Gastrocnemius medialis (tissue), 4 donors: Measurements from ENCODE around the gene FBXO42. TPM values are rescaled to one million over a fixed set of nuclear protein-coding genes. Genes with fewer than 3 reads are reported as not detected.

Source experiments
- ATAC-seq, 2 donors: fragments of 150-250 bp; one replicate each; pipeline ENCODE4 v1.9.1; 2016
- DNase-seq, 2 donors: peaks; one replicate each; pipeline ENCODE4 v3.0.0-alpha.2; 2019
- H3K27ac ChIP-seq, 4 donors: fragments of 200-600 bp; sonication (generic); 1 replicate in 1 of 4; 2 replicates in 3 of 4; pipeline ENCODE4 v1.5.1; 2016 to 2018; ENCODE audit warnings: mild to moderate bottlenecking in 2 of 4, moderate library complexity in 1 of 4
- H3K27me3 ChIP-seq, 3 donors: fragments of 200-600 bp; sonication (generic) in 2 of 3; 1 replicate in 1 of 3; 2 replicates in 2 of 3; pipeline versions ENCODE4 v1.5.1 to v1.6.0; 2016 to 2019; ENCODE audit warnings: mild to moderate bottlenecking in 1 of 3, moderate library complexity in 1 of 3
- H3K36me3 ChIP-seq, 2 donors: fragments of 200-600 bp; sonication (generic) in 1 of 2; one replicate each; pipeline ENCODE4 v1.5.1; 2017 to 2018
- H3K4me1 ChIP-seq, 2 donors: fragments of 200-600 bp; sonication (generic) in 1 of 2; one replicate each; pipeline ENCODE4 v1.5.1; 2016 to 2017; ENCODE audit warnings: mild to moderate bottlenecking in 2 of 2
- H3K4me3 ChIP-seq, 4 donors: fragments of 200-600 bp; sonication (generic) in 3 of 4; 1 replicate in 1 of 4; 2 replicates in 3 of 4; pipeline ENCODE4 v1.5.1; 2016 to 2019; ENCODE audit warnings: mild to moderate bottlenecking in 2 of 4
- H3K9me3 ChIP-seq, 3 donors: fragments of 200-600 bp; sonication (generic) in 2 of 3; 1 replicate in 1 of 3; 2 replicates in 2 of 3; pipeline ENCODE4 v1.5.1; 2016 to 2019
- CTCF ChIP-seq, 5 experiments: fragments of 450-650 bp in 3 of 5; fragments of 200-600 bp in 2 of 5; sonication (generic) in 2 of 5; IDR thresholded peaks in 4 of 5; conservative IDR thresholded peaks in 1 of 5; 1 replicate in 4 of 5; 2 replicates in 1 of 5; pipeline ENCODE4 v1.5.1; 2016 to 2019; ENCODE audit warnings: antibody characterized with exemption in 5 of 5, mild to moderate bottlenecking in 3 of 5, moderate library complexity in 3 of 5
- POLR2A ChIP-seq, 2 donors: fragments of 450-650 bp; IDR thresholded peaks; one replicate each; pipeline ENCODE4 v1.6.1; 2017; ENCODE audit warnings: antibody characterized with exemption in 2 of 2, mild to moderate bottlenecking in 2 of 2, moderate library complexity in 2 of 2
- in situ Hi-C, 4 donors: fragments of 200-750 bp; cut with MboI; loops; one replicate each; pipeline versions ENCODE4 v1.15.0 to v1.8.0; 2017; ENCODE audit warnings: low sequenced_read_pairs in 4 of 4
- intact Hi-C: fragments of 100-400 bp; cut with DNase I; formaldehyde crosslinking; loops from one replicate; pipeline ENCODE4 v1.15.1; 2023; ENCODE audit warnings: low total_unique reads
- total RNA-seq, 4 donors: library from RNA; depleted of rRNA; stranded (reverse); fragments of >200 nt; gene quantifications; one replicate each; pipeline versions ENCODE4 v1.1.0 to v1.2.3, GENCODE V29; 2016

The FBXO42 gene
- total RNA-seq, 4 donors from 2014 or later = 23.1 to 32.4 (median 27.2) TPM

DNA sequence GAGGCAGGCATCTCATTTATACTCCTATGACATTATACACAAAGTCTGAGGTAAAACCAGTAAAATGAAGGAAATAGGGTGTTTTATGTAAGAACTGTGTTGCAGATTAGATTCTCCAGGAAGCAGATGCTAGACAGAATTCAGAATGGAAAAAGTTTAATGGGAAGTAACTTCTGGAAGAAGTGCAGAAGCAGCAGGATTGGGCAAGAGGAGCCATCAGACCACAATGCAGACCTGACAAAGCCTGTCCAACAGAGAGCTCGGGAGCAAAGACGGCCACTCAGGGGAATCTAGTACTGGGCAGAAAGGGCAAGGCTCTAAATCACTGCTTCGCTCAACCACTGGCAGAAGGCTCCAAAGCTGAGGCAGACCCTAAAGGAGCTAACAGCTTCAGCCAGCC lies 33.7 kb downstream of the FBXO42 start:
- H3K27me3 ChIP-seq = no peaks in the 10 kb centered on the region
- H3K9me3 ChIP-seq = no peaks in the 10 kb centered on the region
- peaks cover 60 to 78% of the 10 kb centered on the region in 2 donors for H3K4me1 ChIP-seq
- intact Hi-C loops = no loop called here
- ATAC-seq (peak in 1 of 2 donors; percentile 86), DNase-seq (peak; percentile 21 to 47)
- H3K4me3 ChIP-seq = no peak overlapping the region
- H3K27ac ChIP-seq = peak overlapping the region in 2 of 4 donors; percentile 7 to 10
- H3K36me3 ChIP-seq = peaks cover 0 to 16% of the 10 kb centered on the region in 2 donors
- in situ Hi-C loops = no loop called here
- TF ChIP-seq POLR2A (IDR thresholded peaks at IDR 0.05) = no peak
- no peak for TF ChIP-seq CTCF (IDR thresholded peaks at IDR 0.05 in 4 of 5, conservative IDR thresholded peaks at IDR 0.05 in 1 of 5)

- TF ChIP-seq CTCF (IDR thresholded peaks at IDR 0.05 in 4 of 5, conservative IDR thresholded peaks at IDR 0.05 in 1 of 5) (no peak), POLR2A (IDR thresholded peaks at IDR 0.05) (no peak)
- H3K9me3 ChIP-seq = no peaks in the 10 kb centered on the region
- ATAC-seq (no peak), DNase-seq (no peak)
- H3K27me3 ChIP-seq = no peaks in the 10 kb centered on the region
- in situ Hi-C loops (no loop called here), intact Hi-C loops (no loop called here)
- peaks cover 40 to 51% of the 10 kb centered on the region in 2 donors for H3K4me1 ChIP-seq
- no peak overlapping the region for H3K4me3 ChIP-seq
- peak overlapping the region in 3 of 4 donors; percentile 1 to 6 (median 4) for H3K27ac ChIP-seq
- H3K36me3 ChIP-seq = peaks cover 2 to 37% of the 10 kb centered on the region in 2 donors
Observed at GRCh38 chr1:16315437-16315836, 36.8 kb downstream of the FBXO42 start.

DNA sequence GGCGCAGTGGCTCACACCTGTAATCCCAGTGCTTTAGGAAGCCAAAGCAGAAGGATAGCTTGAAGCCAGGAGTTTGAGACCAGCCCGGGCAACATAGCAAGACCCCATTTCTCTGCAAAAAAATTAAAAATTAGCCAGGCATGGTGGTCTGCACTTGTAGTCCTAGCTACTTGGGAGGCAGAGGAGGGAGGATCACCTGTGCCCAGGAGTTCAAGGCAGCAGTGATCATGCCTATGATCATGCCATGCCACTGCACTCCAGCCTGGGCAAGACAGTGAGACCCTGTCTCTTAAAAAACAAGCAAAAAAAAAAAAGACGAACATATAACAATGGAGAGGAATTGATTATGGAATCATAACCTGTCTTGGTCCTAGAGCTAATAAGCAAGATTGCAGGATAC lies 45.1 kb downstream of the FBXO42 start:
- H3K4me1 ChIP-seq = no peaks in the 10 kb centered on the region
- TF ChIP-seq CTCF (IDR thresholded peaks at IDR 0.05 in 4 of 5, conservative IDR thresholded peaks at IDR 0.05 in 1 of 5) (no peak), POLR2A (IDR thresholded peaks at IDR 0.05) (no peak)
- intact Hi-C loops = no loop called here
- H3K36me3 ChIP-seq = peaks cover 0 to 72% of the 10 kb centered on the region in 2 donors
- no peaks in the 10 kb centered on the region for H3K27me3 ChIP-seq
- no peak overlapping the region for H3K4me3 ChIP-seq
- in situ Hi-C loops = no loop called here
- no peaks in the 10 kb centered on the region for H3K9me3 ChIP-seq
- ATAC-seq (no peak), DNase-seq (no peak)
- no peak overlapping the region for H3K27ac ChIP-seq

DNA sequence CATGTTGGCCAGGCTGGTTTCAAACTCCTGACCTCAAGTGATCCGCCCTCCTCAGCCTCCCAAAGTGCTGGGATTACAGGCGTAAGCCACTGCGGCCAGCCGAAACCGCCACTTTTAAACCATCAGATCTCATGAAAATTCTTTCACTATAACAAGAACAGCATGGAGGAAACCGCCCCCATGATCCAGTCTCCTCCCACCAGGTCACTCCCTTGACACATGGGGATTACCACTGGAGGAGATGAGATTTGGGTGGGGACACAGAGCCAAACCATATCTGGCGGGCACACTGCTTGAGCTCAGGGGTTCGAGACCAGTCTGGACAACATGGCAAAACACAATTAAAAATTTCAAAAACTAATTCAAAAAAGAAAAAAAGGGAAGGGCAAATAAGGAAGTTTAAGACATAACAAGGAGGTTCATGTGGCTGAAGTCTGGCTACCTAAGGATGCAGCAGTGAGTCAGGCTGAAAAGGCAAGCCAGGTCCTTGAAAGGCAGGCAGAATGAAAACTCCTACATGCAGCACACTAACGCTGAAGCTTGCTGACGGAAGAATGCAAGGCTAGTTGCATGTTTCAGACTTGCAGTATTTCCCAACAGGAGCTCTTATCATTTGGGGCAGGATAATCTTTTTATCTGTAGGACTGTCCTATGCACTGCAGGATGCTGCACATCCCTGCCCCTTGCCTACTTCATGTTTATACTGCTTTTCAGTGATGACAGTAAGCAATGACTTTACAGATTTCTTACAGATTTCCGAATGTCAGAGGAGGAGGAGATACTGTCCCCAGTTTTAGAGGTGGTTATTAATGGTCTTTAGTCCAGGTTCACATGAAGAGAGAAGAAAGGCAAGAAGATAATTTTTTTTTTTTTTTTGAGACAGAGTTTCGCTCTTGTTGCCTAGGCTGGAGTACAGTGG lies 49.3 kb downstream of the FBXO42 start:
- peaks cover 8 to 18% of the 10 kb centered on the region in 2 donors for H3K4me1 ChIP-seq
- ATAC-seq = no peak

More for the DNA sequence above, 49.3 kb downstream of the FBXO42 start:
- Histone ChIP-seq H3K9me3 (no peaks in the 10 kb centered on the region), H3K36me3 (peaks cover 0 to 45% of the 10 kb centered on the region in 2 donors), H3K4me3 (no peak overlapping the region), H3K27ac (no peak overlapping the region), H3K27me3 (no peaks in the 10 kb centered on the region)
- TF ChIP-seq CTCF (IDR thresholded peaks at IDR 0.05 in 4 of 5, conservative IDR thresholded peaks at IDR 0.05 in 1 of 5) (no peak), POLR2A (IDR thresholded peaks at IDR 0.05) (no peak)
- DNase-seq = no peak
- in situ Hi-C loops (no loop called here), intact Hi-C loops (no loop called here)
